TTC549 (cell line): ENCODE data around the gene TNPO1.
"Not testable (repeated sequence)": the region's sequence is repeated elsewhere in the genome, so short reads cannot be mapped to it uniquely, and the experiment has no call there.

ENCODE experiments used
- FAIRE-seq: peaks from 2 replicates; lab custom pipeline; 2012; peaks lifted over from hg19 to GRCh38; lab: Jason Lieb, UNC

Gene TNPO1

DNA sequence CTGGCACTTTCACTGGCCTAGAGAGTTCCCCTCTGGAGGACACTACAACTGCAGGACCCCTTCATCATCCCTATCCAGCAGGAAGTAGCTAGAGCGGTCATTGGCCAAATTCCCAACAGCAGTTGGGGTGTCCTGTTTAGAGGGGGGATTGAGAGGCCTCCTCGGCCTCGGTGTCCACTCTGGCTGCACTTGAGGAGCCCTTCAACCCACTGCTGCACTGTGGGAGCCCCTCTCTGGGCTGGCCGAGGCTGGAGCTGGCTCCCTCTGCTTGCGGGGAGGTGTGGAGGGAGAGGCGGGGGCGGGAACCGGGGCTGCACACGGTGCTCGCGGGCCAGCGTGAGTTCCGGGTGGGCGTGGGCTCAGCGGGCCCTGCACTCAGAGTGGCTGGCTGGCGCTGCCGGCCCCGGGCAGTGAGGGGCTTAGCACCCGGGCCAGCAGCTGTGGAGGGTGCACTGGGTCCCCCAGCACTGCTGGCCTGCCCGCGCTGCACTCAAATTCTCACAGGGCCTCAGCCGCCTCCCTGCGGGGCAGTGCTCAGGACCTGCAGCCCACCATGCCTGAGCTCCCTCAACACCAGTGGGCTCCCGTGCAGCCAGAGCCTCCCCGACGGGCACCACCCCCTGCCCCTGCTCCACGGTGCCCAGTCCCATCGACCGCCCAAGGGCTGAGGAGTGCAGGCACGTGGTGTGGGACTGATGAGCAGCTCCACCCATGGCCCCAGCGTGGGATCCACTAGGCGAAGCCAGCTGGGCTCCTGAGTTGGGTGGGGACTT is 118.7 kb downstream of the TNPO1 start:
- FAIRE-seq: not testable (repeated sequence)

DNA sequence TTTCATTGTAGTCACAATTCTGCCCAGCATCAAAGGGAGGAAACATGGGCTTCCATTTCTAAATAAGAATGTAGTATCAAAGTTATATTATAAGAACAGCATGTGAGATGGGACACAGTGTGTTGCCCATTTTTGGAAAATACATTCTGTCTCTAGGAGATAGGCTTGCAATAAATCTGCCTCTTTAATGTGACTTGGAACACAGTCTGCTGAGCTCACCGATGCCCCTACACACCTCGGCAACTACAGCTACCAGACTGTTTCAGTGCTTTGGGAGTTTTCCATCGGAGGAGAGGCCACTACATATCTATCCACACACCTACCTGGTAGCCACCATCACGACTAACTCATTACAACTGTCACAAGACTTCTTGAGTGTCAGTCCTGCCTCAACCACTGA is 120.4 kb downstream of the TNPO1 start:
- FAIRE-seq: no peak

DNA sequence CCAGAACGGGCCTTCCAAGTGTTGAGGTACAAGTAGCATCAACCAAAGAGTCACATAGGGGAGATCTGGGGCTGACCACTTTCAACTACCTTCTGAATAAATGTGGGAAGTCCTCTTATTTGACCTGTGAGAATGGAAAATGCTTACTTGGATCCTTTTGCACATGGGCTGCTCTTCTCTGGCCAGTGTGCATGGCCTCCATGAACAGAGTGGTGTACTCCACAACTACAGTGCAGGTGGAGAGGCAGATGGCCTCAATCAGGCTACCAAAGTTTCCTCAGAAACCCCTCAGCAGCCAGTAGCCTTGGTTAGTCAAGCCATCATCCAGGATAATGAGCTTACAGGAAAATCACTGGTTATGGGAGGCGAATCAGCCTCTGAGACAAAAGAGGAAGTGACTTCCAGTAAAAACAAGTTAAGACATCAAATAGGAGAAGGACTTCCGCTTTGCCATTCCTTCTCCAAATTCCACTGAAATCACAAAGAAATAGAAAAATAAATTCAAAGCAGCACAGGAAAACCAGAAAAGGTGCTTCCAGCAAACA is 121.1 kb downstream of the TNPO1 start:
- no peak for FAIRE-seq

DNA sequence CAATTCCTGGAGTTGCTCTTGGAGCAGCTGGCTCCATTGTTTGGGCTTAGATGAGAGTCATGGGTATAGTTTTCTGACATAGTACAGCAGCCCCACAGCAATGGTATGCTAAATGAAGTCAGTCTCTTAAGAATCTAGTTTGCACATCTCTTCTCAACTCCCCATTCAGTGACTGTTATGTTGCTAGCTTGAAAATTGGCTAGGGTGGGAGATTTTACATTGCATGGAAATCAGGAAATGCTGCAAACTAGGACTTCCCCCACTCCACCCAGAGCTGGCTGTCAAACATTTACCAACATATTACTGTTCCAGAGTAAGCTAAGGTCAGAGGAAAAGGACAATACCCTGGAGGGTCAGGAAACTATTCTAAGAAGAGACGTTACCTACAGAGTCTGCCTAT is 121.7 kb downstream of the TNPO1 start:
- FAIRE-seq: no peak

DNA sequence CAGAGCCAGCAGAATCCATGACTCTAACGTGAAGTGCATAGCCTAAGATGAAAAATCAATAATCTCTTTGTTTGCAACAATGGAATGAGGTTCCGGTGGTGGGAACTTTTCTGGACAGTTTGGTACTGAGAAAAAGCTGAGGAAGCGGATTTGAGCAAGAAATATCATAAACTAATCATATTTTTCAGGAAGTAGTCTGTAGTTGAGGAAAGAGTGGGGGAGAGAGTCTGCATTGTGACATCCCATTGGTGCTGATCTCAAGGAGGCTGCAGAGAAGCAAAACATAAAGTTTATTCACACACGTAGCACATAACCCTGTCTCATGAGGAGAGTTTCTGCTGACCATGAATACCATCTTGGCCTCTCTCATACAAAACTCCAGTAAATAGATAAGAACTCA is 123.6 kb downstream of the TNPO1 start:
- FAIRE-seq: no peak

DNA sequence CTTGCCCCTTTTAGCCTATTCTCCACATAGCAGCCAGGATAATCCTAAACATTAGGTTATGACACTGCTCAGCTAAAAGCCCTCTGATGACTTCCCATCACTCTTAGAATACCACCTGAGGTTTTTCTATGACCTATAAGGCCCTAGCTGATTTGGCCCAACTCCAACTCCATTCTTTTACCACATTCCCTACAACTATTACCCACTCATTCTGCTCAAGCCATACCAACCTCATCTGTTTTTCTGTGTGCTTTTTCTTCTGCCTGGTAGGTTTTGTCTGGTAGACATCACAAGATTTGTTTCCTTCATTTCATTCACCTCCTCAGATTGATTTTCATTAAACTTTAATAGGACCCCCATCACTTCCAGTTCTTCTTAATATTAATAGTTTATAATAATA is 126.8 kb downstream of the TNPO1 start:
- no peak for FAIRE-seq

DNA sequence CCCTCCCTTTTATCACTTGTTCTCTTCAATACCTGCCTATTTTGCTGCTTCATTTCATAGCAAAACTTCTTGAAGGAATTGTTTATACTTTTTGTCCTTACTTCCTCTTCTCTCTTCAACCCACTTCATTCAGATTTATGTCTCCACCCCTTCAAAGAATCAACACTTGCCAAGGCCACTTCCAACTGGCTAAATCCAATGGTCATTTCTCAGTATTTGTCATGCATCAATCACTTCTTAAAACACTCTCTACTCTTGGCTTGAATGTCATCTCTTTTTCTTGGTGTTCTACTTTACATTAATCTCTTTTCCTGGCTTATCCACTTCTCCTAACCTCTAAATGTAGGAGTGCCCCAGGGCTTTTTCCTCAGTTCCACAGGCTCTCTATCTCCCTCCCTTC is 131.0 kb downstream of the TNPO1 start:
- no peak for FAIRE-seq

DNA sequence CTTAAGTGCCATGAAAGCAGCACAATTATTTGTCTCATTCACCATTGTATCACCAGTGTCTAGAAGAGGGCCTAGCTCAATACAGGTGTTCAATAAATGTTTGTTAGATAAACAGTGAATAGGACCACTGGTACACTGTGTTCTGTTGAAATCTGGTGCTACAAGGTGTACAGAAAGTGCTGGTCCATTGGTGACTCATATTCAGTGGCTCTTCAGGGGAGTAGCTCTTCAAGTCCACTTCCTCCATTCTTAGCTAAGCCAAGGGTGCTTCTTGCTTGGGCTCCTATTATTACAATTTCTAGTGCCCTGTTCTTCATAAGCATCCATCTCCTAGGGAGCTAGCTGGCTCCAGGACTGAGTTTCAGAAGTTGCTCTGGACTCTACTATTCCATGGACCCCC is 133.0 kb downstream of the TNPO1 start:
- FAIRE-seq: no peak

DNA sequence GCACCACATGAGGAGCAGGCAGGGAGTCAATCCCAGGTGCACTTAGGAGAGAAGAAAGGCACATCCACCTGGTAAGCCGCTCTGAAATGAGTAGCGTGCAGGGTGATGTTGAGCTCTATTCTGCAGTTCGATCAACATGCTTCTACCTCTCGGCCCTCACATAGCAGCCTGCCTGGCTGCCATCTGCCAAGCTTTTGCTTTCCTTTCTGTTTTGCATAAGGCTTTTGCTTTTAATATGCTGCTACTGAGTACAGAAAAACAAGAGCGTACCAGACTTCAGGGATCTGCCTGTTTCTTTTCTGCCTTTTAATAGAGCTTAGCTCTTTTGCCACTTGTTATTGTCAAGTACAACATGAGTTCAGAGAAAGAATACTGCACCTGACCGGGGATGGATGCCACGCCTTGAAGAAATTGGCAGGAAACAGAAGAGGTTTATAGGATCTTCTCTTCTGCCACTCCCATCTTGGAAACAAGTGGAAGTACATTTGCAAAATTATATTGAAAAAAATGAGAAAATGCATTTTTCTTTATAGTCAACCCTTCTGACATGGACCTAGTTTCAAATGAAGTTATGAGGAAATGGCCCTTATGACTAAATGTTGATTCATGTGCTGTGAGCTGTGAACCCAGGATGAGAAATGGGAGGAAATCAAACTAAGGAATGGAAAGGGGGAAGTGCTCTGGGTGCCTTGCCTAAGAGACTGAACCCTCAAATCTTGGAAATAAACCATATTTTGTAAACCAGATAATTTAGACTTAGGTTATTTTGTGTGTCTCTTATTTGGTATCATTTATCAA is 135.4 kb downstream of the TNPO1 start:
- no peak for FAIRE-seq

DNA sequence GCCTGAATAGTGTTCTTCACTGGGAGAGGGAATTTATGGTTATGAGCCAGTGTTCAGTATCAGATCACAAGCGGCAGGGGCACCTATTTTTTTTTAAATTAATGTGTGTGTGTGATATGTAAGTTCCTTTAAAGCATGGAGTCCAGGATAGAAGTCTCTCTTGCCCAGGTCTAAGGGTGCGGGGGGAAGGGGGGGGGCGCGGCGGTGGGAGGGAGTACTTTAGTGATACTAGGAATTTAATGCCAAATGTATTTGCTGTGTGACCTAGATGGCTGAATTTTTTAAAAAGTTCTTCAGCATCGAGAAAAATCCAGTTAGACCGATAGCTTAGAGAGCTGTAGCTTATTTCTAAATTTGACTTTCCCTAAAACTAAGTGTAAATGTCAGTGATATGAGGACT is 137.9 kb downstream of the TNPO1 start:
- FAIRE-seq: no peak

DNA sequence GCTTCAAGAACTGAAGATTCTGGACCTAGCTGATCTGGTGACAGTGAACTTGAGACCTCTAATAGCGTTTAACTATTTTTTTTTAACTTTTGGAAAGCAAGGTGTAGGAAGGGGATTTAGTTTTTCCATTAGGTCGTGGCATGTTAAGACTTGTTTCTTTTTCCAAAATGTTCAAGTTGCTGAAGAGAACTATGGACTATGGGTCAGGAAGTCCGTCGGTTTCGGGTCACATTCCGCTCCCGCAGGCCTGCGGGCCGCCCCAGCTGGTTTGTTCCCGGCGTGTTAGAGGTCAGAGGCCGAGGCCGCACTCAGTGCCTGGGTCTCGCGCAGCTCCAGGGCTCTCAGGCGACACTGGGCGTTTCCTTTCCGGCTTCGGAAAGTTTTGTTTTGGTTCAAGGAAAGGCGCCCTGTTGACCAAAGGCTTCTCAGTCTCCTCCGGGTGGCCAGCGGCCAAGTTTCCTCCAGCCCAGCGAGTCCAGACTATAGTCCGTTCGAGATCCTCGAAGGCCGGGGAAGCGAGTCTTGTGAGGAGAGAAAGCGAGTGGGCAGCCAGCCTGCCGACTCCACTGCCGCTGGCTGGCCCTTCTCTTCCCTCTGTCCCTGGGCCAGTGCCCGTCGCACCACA is 138.8 kb downstream of the TNPO1 start:
- no peak for FAIRE-seq

DNA sequence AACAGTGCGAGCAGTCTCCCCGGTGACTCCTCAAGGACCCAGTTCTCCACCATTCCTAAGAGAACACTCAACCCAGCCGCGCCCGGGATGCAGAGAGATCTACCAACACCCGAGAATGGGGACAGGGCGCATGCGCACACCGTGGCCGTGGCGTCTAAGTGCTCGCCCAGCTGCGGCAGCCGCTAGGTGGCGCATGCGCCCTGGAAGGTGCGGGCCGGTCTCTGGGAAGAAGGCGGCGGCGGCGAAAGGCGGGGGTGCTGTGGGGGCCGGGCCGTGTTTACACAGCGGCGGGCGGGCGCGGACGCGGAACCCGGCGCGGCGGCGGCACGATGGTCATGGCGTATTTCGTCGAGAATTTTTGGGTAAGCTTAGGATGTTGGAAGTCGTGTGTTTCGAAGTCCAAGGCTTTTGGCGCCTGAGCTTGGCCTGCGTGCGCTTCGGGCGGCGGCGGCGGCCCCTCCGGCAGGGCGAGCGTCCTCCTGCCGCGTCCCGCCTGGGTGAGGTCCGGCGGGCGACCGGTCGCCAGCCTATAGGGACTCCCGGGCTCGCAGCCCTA is 139.4 kb downstream of the TNPO1 start, which contains the start of gene FCHO2:
Gene FCHO2, plus strand, starts transcription at position 274 of the 556 bp plus-strand sequence. Its CDS starts 56 bp downstream, at position 330.
- no peak for FAIRE-seq

DNA sequence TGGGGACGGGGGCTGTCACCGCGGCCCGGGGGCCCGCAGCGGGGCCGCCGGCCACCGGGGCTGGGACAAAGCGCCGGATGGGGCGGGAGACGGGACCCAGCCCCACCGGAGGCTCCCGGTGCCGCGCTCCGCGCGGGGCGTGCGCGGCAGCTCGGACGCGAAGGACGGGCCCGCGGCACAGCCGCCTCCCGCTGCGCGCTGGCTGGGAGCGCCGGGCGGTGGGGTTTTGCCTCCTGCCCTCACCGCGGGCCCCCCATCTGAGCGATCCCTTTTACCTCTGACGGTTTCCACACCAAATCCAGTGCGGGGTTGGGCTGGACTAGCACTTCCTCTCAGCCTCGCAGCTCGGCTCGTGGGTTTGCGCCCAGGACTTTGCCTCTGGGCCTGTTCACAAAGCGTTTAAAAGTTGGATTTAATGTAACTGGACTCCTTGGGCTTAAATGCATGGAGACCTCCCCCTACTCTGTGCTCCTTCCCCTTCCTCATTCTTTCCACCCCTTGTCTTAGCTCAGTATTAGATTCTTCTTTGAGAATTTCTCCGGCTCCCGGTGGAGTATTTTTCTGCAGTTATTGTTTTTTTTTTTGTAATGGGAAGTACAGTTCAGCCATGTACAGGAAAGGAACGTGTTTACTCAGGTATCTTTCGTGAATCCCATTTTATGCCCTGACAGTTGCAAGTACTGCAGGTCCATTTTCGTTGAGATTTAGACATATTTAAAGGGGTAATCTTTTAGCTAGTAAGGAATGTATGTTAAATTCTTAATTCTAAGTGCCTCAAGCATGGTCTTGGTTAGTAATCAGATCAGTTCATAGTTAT is 140.1 kb downstream of the TNPO1 start:
- no peak for FAIRE-seq

DNA sequence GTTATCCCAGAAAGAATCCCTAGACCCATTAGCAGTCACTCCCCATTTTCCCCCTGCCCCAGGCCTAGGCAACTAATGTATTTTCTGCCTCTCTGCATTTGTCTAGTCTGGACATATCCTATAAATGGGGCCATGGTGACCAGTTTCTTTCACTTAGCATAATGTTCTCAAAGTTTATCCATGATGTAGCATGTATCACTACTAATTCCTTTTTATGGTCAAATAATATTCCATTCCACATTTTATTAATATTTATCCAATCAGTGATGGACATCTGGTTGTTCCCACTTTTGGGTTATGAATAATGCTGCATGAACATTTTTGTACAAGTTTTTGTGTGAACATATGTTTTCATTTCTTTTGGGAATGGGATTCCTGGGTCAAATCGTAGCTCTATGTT is 140.9 kb downstream of the TNPO1 start:
- FAIRE-seq: no peak

DNA sequence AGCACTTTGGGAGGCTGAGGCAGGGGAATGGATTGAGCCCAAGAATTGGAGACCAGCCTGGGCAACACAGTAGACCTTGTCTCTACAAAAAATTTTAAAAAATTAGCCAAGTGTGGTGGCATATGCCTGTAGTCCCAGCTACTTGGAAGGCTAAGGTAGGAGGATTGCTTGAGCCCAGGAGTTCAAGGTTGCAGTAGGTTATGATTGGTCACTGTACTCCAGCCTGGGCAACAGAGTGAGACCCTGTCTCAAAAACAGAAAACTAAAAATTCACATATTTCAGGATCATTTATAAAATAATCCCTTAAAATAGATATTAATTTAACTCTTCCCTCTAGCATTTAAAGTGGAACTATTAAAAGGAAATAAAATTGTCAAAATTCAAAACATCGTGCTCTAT is 142.8 kb downstream of the TNPO1 start:
- no peak for FAIRE-seq
